ENCODE results near the gene G6PC2.

The G6PC2 gene

DNA sequence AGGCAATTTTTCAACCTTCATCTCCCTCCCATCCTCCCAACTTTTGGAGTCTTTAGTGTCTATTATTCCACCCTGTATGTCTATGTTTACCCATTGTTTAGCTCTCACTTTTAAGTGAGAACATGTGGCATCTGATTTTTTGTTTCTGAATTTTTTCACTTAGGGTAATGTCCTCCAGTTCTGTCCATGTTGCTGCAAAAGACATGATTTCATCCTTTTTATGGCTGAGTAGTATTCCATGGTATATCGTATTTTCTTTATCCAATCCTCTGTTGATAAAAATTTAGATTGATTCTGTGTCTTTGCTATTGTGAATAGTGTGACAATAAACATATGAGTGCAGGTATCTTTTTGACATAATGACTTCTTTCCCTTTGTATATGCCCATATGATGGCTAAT, 48.2 kb downstream of the G6PC2 start:
- DNase-seq: no peak

DNA sequence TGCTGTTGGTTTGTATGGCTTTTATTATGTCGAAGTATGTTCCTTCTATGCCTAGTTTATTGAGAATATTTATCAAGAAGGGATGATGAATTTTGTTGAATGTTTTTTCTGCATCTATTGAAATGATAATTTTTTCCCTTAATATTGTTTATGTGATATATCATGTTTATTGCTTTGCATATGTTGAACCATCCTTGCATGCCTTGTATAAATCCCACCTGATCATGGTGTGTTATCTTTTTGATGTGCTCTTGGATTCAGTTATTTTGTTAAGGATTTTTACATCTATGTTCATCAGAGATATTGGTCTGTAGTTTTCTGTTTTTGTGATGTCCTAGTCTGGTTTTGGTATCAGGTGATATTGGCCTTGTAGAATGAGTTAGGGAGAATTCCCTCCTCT, 50.8 kb downstream of the G6PC2 start:
- DNase-seq: no peak

DNA sequence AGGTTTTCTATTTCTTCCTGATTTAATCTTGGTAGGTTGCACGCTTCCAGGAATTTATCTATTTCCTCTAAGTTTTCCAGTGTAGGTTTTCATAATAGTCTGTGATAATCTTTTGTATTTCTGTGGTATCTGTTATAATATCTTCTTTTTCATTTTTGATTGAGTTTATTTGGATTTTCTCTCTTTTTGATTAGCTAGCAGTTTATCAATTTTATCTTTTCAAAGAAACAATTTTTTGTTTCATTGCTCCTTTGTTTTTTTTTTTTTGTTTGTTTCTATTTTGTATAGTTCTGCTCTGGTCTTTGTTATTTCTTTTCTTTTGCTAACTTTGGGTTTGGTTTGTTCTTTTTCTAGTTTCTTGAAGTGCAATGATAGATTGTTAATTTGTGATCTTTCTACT, 51.3 kb downstream of the G6PC2 start:
- no peak for DNase-seq

DNA sequence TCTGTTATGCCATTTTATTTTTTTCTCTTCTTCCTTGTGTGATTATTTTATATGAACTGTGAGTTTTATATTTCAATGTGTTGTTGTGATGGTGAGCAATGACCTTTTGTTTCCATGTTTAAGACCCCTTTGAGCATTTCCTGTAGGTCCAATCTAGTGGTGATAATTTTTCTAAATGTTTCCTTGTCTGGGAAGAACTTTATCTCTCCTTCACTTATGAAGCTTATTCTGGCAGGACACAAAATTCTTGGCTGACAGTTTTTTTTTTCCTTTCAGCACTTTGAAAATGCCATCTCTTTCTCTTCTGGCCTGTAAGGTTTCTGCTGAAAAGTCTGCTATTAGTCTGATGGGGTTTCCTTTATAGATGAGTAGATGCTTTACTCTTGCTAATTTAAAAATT, 53.2 kb downstream of the G6PC2 start:
- DNase-seq: no peak

DNA sequence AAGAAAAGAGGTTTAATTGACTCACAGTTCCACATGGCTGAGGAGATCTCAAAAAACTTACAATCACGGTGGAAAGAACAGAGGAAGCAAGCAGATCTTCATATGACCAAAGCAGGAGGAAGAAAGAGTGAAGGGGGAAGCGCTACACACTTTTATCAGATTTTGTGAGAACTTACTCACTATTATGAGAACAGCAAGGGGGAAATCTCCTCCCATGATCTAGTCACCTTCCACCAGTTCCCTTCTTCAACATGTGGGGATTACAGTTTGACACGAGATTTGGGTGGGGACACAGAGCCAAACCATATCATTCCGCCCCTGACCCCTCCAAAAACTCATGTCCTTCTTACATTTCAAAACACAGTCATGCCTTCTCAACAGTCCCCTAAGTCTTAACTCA, 54.2 kb downstream of the G6PC2 start:
- no peak for DNase-seq

DNA sequence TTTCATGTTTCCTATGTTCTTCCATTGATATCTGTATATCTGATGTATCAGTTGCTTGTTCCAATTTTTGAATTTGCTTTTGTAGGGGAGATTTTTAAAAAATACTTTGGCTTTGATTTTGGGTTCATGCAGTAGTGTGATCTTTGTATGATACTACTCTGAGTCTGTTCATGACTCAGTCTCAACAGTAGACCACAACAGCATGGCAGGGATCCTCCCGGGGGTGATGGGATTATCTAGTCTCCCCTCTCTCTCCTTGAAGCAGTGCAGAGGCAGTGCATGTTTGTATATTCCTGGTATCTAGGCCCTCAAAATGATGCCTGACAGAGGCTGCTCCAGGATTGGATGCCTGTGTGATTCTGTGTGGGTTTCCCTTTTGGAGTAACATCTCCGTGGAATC, 55.3 kb downstream of the G6PC2 start:
- no peak for DNase-seq

Measured in left hindlimb (tissue), 1 donor.